B cell (primary cell): ENCODE results near the gene PLSCR4. TPM values are rescaled to one million over a fixed set of nuclear protein-coding genes. Genes with fewer than 3 reads are reported as not detected.

Experiments used
- ATAC-seq: fragments of 200-7000 bp; cut with Tn5 transposase; one replicate; pipeline ENCODE4 v1.10.0; 2021; ENCODE audit warnings: low read depth, mild to moderate bottlenecking, moderate number of reproducible peaks, moderate library complexity
- CTCF ChIA-PET: fragments of 350-600 bp; sonication (Branson Sonifier 250); formaldehyde crosslinking; loops from one replicate; lab custom pipeline; 2021; ENCODE audit warnings: antibody characterized with exemption, inconsistent platforms; lab: Charles Lee
- POLR2A ChIA-PET: fragments of 350-600 bp; sonication (Branson Sonifier 250); formaldehyde crosslinking; loops from one replicate; lab custom pipeline; 2021; ENCODE audit warnings: antibody characterized with exemption; lab: Charles Lee
- DNase-seq: peaks from one replicate; pipeline ENCODE4 v3.0.0; 2013
- H2AFZ ChIP-seq: 2 replicates; pipeline ENCODE4 v1.6.1; 2012; ENCODE audit warnings: mild to moderate bottlenecking, low read depth, low read length; ENCODE audit not compliant: insufficient read depth, poor library complexity, severe bottlenecking
- H3K27ac ChIP-seq, 2 donors: 1 replicate in 1 of 2; 2 replicates in 1 of 2; pipeline ENCODE4 v1.5.1; 2012 to 2013; ENCODE audit warnings: low read length in 2 of 2, mild to moderate bottlenecking in 2 of 2, moderate library complexity in 1 of 2
- H3K27me3 ChIP-seq, 4 experiments: fragments of 200-600 bp in 1 of 4; sonication (generic) in 1 of 4; replicated peaks in 1 of 4; 1 replicate in 2 of 4; 2 replicates in 2 of 4; pipeline versions ENCODE4 v1.6.1 to v1.7.0; 2013 to 2016; ENCODE audit warnings: low read length in 3 of 4, mild to moderate bottlenecking in 2 of 4, mixed read lengths in 1 of 4, moderate library complexity in 1 of 4; ENCODE audit not compliant: insufficient read depth in 4 of 4, control insufficient read depth in 3 of 4; ENCODE audit errors: control extremely low read depth in 1 of 4
- H3K36me3 ChIP-seq, 2 experiments: replicated peaks in 1 of 2; 1 replicate in 1 of 2; 2 replicates in 1 of 2; pipeline versions ENCODE4 v1.6.1 to v1.7.1; 2013; ENCODE audit warnings: low read length in 1 of 2; ENCODE audit not compliant: insufficient read depth in 2 of 2, control insufficient read depth in 1 of 2; ENCODE audit errors: control extremely low read depth in 1 of 2, extremely low read depth in 1 of 2
- H3K4me1 ChIP-seq, 2 donors: fragments of 200-600 bp in 1 of 2; sonication (generic) in 1 of 2; 1 replicate in 1 of 2; 2 replicates in 1 of 2; pipeline versions ENCODE4 v1.5.1 to v1.6.1; 2013 to 2017; ENCODE audit warnings: low read length in 2 of 2; ENCODE audit not compliant: control insufficient read depth in 2 of 2, insufficient read depth in 2 of 2
- H3K4me2 ChIP-seq: replicated peaks from 2 replicates; pipeline ENCODE3; 2012; ENCODE audit warnings: mild to moderate bottlenecking, low read depth, low read length; ENCODE audit not compliant: poor library complexity, severe bottlenecking
- H3K4me3 ChIP-seq, 5 experiments: fragments of 200-600 bp in 1 of 5; sonication (generic) in 1 of 5; 1 replicate in 3 of 5; 2 replicates in 2 of 5; pipeline versions ENCODE4 v1.5.1 to v1.7.0; 2011 to 2016; ENCODE audit warnings: low read length in 4 of 5, mild to moderate bottlenecking in 4 of 5, low read depth in 2 of 5, control low read depth in 1 of 5, moderate library complexity in 1 of 5; ENCODE audit not compliant: insufficient read depth in 1 of 5; ENCODE audit errors: control extremely low read depth in 1 of 5, extremely low read depth in 1 of 5
- H3K79me2 ChIP-seq: fragments of 200-600 bp; sonication (generic); one replicate; pipeline ENCODE4 v1.6.0; 2016; ENCODE audit warnings: low read length; ENCODE audit not compliant: control insufficient read depth, insufficient read depth
- H3K9ac ChIP-seq: fragments of 200-600 bp; sonication (generic); 2 replicates; pipeline ENCODE4 v1.6.1; 2017; ENCODE audit warnings: mild to moderate bottlenecking, low read length, moderate library complexity
- H3K9me3 ChIP-seq, 3 donors: one replicate each; pipeline versions ENCODE4 v1.6.1 to v1.7.1; 2013; ENCODE audit warnings: low read length in 2 of 3; ENCODE audit not compliant: control insufficient read depth in 2 of 3, insufficient read depth in 1 of 3; ENCODE audit errors: control extremely low read depth in 1 of 3
- H4K20me1 ChIP-seq: 2 replicates; pipeline ENCODE4 v1.6.0; 2012; ENCODE audit warnings: mild to moderate bottlenecking, low read length; ENCODE audit not compliant: insufficient read depth, control insufficient read depth, poor library complexity, severe bottlenecking
- H3K27ac Mint-ChIP-seq: one replicate; pipeline ENCODE4 v1.8.0; 2021; ENCODE audit warnings: mixed read lengths
- H3K27me3 Mint-ChIP-seq: one replicate; pipeline ENCODE4 v1.8.0; 2021; ENCODE audit warnings: mixed read lengths
- H3K4me1 Mint-ChIP-seq: one replicate; pipeline ENCODE4 v1.8.0; 2021; ENCODE audit warnings: mixed read lengths
- H3K4me3 Mint-ChIP-seq: one replicate; pipeline ENCODE4 v1.8.0; 2021; ENCODE audit warnings: mixed read lengths
- H3K9me3 Mint-ChIP-seq: one replicate; pipeline ENCODE4 v1.8.0; 2022; ENCODE audit warnings: mixed read lengths; ENCODE audit not compliant: insufficient read depth
- CTCF ChIP-seq: fragments of 200-600 bp; IDR thresholded peaks from one replicate; pipeline ENCODE4 v1.8.0; 2022; ENCODE audit warnings: antibody characterized with exemption, mild to moderate bottlenecking
- EZH2 ChIP-seq: IDR thresholded peaks from 2 replicates; pipeline ENCODE4 v1.6.1; 2012; ENCODE audit warnings: borderline replicate concordance, low read depth, mild to moderate bottlenecking, moderate library complexity, low read length; ENCODE audit not compliant: insufficient read depth, poor library complexity, severe bottlenecking
- WGBS: methylation state at CpG from one replicate; pipeline ENCODE4 v1.1.5; 2013; ENCODE audit warnings: missing lambda C conversion rate; ENCODE audit not compliant: insufficient coverage; 5-methylcytosine and 5-hydroxymethylcytosine counted together
- intact Hi-C: fragments of 100-400 bp; cut with micrococcal nuclease; formaldehyde crosslinking; loops from one replicate; pipeline ENCODE4 v1.10.0; 2022
- polyA plus RNA-seq: library from polyadenylated mRNA; depleted of rRNA; stranded (reverse); fragments of >200 nt; gene quantifications from 2 replicates; pipeline ENCODE4 v1.2.3, GENCODE V29; 2012
- total RNA-seq, 2 donors: library from RNA; stranded (reverse); fragments of 120-200 nt in 1 of 2; gene quantifications; 1 replicate in 1 of 2; 2 replicates in 1 of 2; pipeline versions ENCODE4 v1.2.3 to v1.2.4, GENCODE V29; 2013 to 2022

Gene PLSCR4
- total and polyA plus RNA-seq, 2 donors (not counting 1 experiment from before 2014, with no cell fraction given), result not detected

DNA sequence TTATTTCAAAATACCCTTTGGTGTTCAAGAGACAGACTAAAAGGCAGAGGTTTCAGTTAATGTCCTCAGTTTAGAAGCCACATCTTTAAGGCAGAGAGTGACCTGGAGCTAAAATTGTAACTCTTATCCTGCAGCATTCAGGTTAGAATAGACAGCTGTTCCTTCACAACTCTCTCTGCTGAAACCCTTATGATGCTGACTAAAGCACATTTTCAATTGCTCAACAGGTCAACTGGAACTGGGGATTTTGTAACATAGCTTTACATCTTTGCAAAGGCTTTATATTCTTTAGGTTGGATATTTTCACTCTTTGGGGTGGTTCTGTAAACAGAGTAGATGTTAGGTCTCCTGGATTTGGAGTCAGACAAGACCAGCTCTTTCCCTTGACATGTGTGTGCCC lies 20.3 kb upstream of the PLSCR4 start:
- Histone ChIP-seq H3K9me3 (no peaks in the 10 kb centered on the region), H3K27ac (no peak overlapping the region), H3K27me3 (no peaks in the 10 kb centered on the region), H3K4me1 (no peaks in the 10 kb centered on the region), H3K9ac (no peak overlapping the region), H3K4me3 (no peak overlapping the region), H3K4me2 (no peak overlapping the region), H2AFZ (no peak overlapping the region), H4K20me1 (no peaks in the 10 kb centered on the region), H3K36me3 (no peaks in the 10 kb centered on the region), H3K79me2 (no peaks in the 10 kb centered on the region)
- H3K9me3 Mint-ChIP-seq, result no peaks in the 10 kb centered on the region
- intact Hi-C loops, result no loop called here
- ATAC-seq (no peak), DNase-seq (no peak)
- no peak for TF ChIP-seq EZH2
- no peak for TF ChIP-seq CTCF
- no peak overlapping the region for H3K27ac Mint-ChIP-seq
- ChIA-PET CTCF (interaction anchor here (1.4 kb wide), 1 partner anchor 82 kb away, joined by 5 read pairs; no protein-coding TSS in a partner anchor), POLR2A (no interaction called here)
- no peak overlapping the region for H3K4me3 Mint-ChIP-seq
- H3K27me3 Mint-ChIP-seq, result no peaks in the 10 kb centered on the region
- no peaks in the 10 kb centered on the region for H3K4me1 Mint-ChIP-seq

DNA sequence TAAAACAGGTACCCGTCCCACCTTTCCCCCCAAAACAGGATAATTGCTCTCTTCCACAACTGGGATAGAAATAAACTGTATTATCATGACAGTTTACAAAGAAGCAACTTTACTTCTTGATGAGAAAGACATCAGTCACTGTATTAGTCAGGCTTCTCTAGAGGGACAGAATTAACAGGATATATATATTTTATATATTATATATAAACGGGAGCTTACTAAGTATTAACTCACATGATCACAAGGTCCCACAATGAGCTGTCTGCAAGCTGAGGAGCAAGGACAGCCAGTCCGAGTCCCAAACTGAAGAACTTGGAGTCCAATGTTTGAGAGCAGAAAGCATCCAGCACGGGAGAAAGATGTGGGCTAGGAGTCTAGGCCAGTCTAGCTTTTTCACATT lies 18.4 kb upstream of the PLSCR4 start:
- no peak for ATAC-seq
- intact Hi-C loops, result no loop called here
- H3K4me1 ChIP-seq, result no peaks in the 10 kb centered on the region
- POLR2A ChIA-PET, result no interaction called here
- H3K4me2 ChIP-seq, result no peak overlapping the region
- DNase-seq, result no peak
- no peak overlapping the region for H3K9ac ChIP-seq
- no peak overlapping the region for H2AFZ ChIP-seq
- H3K27ac ChIP-seq, result no peak overlapping the region
- H3K27me3 ChIP-seq, result no peaks in the 10 kb centered on the region
- Mint-ChIP-seq H3K27me3 (no peaks in the 10 kb centered on the region), H3K27ac (no peak overlapping the region), H3K4me3 (no peak overlapping the region), H3K9me3 (no peaks in the 10 kb centered on the region), H3K4me1 (no peaks in the 10 kb centered on the region)
- no peaks in the 10 kb centered on the region for H3K79me2 ChIP-seq
- no peaks in the 10 kb centered on the region for H3K36me3 ChIP-seq
- CTCF ChIA-PET, result no interaction called here
- no peak for TF ChIP-seq CTCF
- no peak for TF ChIP-seq EZH2
- H4K20me1 ChIP-seq, result no peaks in the 10 kb centered on the region
- no peaks in the 10 kb centered on the region for H3K9me3 ChIP-seq
- WGBS, result 94% methylated on average over 2 of the region's 4 CpGs
- no peak overlapping the region for H3K4me3 ChIP-seq
